B cell (primary cell): ENCODE data around the gene ASPRV1. TPM values are rescaled to one million over a fixed set of nuclear protein-coding genes. Genes with fewer than 3 reads are reported as not detected.

Experiments
- ATAC-seq: fragments of 200-7000 bp; cut with Tn5 transposase; one replicate; pipeline ENCODE4 v1.10.0; 2021; ENCODE audit warnings: low read depth, mild to moderate bottlenecking, moderate number of reproducible peaks, moderate library complexity
- CTCF ChIA-PET: fragments of 350-600 bp; sonication (Branson Sonifier 250); formaldehyde crosslinking; loops from one replicate; lab custom pipeline; 2021; ENCODE audit warnings: antibody characterized with exemption, inconsistent platforms; lab: Charles Lee
- POLR2A ChIA-PET: fragments of 350-600 bp; sonication (Branson Sonifier 250); formaldehyde crosslinking; loops from one replicate; lab custom pipeline; 2021; ENCODE audit warnings: antibody characterized with exemption; lab: Charles Lee
- DNase-seq: peaks from one replicate; pipeline ENCODE4 v3.0.0; 2013
- H2AFZ ChIP-seq: 2 replicates; pipeline ENCODE4 v1.6.1; 2012; ENCODE audit warnings: mild to moderate bottlenecking, low read depth, low read length; ENCODE audit not compliant: insufficient read depth, poor library complexity, severe bottlenecking
- H3K27ac ChIP-seq, 2 donors: 1 replicate in 1 of 2; 2 replicates in 1 of 2; pipeline ENCODE4 v1.5.1; 2012 to 2013; ENCODE audit warnings: low read length in 2 of 2, mild to moderate bottlenecking in 2 of 2, moderate library complexity in 1 of 2
- H3K27me3 ChIP-seq, 4 experiments: fragments of 200-600 bp in 1 of 4; sonication (generic) in 1 of 4; replicated peaks in 1 of 4; 1 replicate in 2 of 4; 2 replicates in 2 of 4; pipeline versions ENCODE4 v1.6.1 to v1.7.0; 2013 to 2016; ENCODE audit warnings: low read length in 3 of 4, mild to moderate bottlenecking in 2 of 4, mixed read lengths in 1 of 4, moderate library complexity in 1 of 4; ENCODE audit not compliant: insufficient read depth in 4 of 4, control insufficient read depth in 3 of 4; ENCODE audit errors: control extremely low read depth in 1 of 4
- H3K36me3 ChIP-seq, 2 experiments: replicated peaks in 1 of 2; 1 replicate in 1 of 2; 2 replicates in 1 of 2; pipeline versions ENCODE4 v1.6.1 to v1.7.1; 2013; ENCODE audit warnings: low read length in 1 of 2; ENCODE audit not compliant: insufficient read depth in 2 of 2, control insufficient read depth in 1 of 2; ENCODE audit errors: control extremely low read depth in 1 of 2, extremely low read depth in 1 of 2
- H3K4me1 ChIP-seq, 2 donors: fragments of 200-600 bp in 1 of 2; sonication (generic) in 1 of 2; 1 replicate in 1 of 2; 2 replicates in 1 of 2; pipeline versions ENCODE4 v1.5.1 to v1.6.1; 2013 to 2017; ENCODE audit warnings: low read length in 2 of 2; ENCODE audit not compliant: control insufficient read depth in 2 of 2, insufficient read depth in 2 of 2
- H3K4me2 ChIP-seq: replicated peaks from 2 replicates; pipeline ENCODE3; 2012; ENCODE audit warnings: mild to moderate bottlenecking, low read depth, low read length; ENCODE audit not compliant: poor library complexity, severe bottlenecking
- H3K4me3 ChIP-seq, 5 experiments: fragments of 200-600 bp in 1 of 5; sonication (generic) in 1 of 5; 1 replicate in 3 of 5; 2 replicates in 2 of 5; pipeline versions ENCODE4 v1.5.1 to v1.7.0; 2011 to 2016; ENCODE audit warnings: low read length in 4 of 5, mild to moderate bottlenecking in 4 of 5, low read depth in 2 of 5, control low read depth in 1 of 5, moderate library complexity in 1 of 5; ENCODE audit not compliant: insufficient read depth in 1 of 5; ENCODE audit errors: control extremely low read depth in 1 of 5, extremely low read depth in 1 of 5
- H3K79me2 ChIP-seq: fragments of 200-600 bp; sonication (generic); one replicate; pipeline ENCODE4 v1.6.0; 2016; ENCODE audit warnings: low read length; ENCODE audit not compliant: control insufficient read depth, insufficient read depth
- H3K9ac ChIP-seq: fragments of 200-600 bp; sonication (generic); 2 replicates; pipeline ENCODE4 v1.6.1; 2017; ENCODE audit warnings: mild to moderate bottlenecking, low read length, moderate library complexity
- H3K9me3 ChIP-seq, 3 donors: one replicate each; pipeline versions ENCODE4 v1.6.1 to v1.7.1; 2013; ENCODE audit warnings: low read length in 2 of 3; ENCODE audit not compliant: control insufficient read depth in 2 of 3, insufficient read depth in 1 of 3; ENCODE audit errors: control extremely low read depth in 1 of 3
- H4K20me1 ChIP-seq: 2 replicates; pipeline ENCODE4 v1.6.0; 2012; ENCODE audit warnings: mild to moderate bottlenecking, low read length; ENCODE audit not compliant: insufficient read depth, control insufficient read depth, poor library complexity, severe bottlenecking
- H3K27ac Mint-ChIP-seq: one replicate; pipeline ENCODE4 v1.8.0; 2021; ENCODE audit warnings: mixed read lengths
- H3K27me3 Mint-ChIP-seq: one replicate; pipeline ENCODE4 v1.8.0; 2021; ENCODE audit warnings: mixed read lengths
- H3K4me1 Mint-ChIP-seq: one replicate; pipeline ENCODE4 v1.8.0; 2021; ENCODE audit warnings: mixed read lengths
- H3K4me3 Mint-ChIP-seq: one replicate; pipeline ENCODE4 v1.8.0; 2021; ENCODE audit warnings: mixed read lengths
- H3K9me3 Mint-ChIP-seq: one replicate; pipeline ENCODE4 v1.8.0; 2022; ENCODE audit warnings: mixed read lengths; ENCODE audit not compliant: insufficient read depth
- CTCF ChIP-seq: fragments of 200-600 bp; IDR thresholded peaks from one replicate; pipeline ENCODE4 v1.8.0; 2022; ENCODE audit warnings: antibody characterized with exemption, mild to moderate bottlenecking
- EZH2 ChIP-seq: IDR thresholded peaks from 2 replicates; pipeline ENCODE4 v1.6.1; 2012; ENCODE audit warnings: borderline replicate concordance, low read depth, mild to moderate bottlenecking, moderate library complexity, low read length; ENCODE audit not compliant: insufficient read depth, poor library complexity, severe bottlenecking
- WGBS: methylation state at CpG from one replicate; pipeline ENCODE4 v1.1.5; 2013; ENCODE audit warnings: missing lambda C conversion rate; ENCODE audit not compliant: insufficient coverage; 5-methylcytosine and 5-hydroxymethylcytosine counted together
- intact Hi-C: fragments of 100-400 bp; cut with micrococcal nuclease; formaldehyde crosslinking; loops from one replicate; pipeline ENCODE4 v1.10.0; 2022
- polyA plus RNA-seq: library from polyadenylated mRNA; depleted of rRNA; stranded (reverse); fragments of >200 nt; gene quantifications from 2 replicates; pipeline ENCODE4 v1.2.3, GENCODE V29; 2012
- total RNA-seq, 2 donors: library from RNA; stranded (reverse); fragments of 120-200 nt in 1 of 2; gene quantifications; 1 replicate in 1 of 2; 2 replicates in 1 of 2; pipeline versions ENCODE4 v1.2.3 to v1.2.4, GENCODE V29; 2013 to 2022

The ASPRV1 gene
- total and polyA plus RNA-seq, 2 donors (not counting 1 experiment from before 2014, with no cell fraction given) = 1.1 TPM

GRCh38 chr2:69956475-69956979 lies 4.9 kb downstream of the ASPRV1 start:
- H3K79me2 ChIP-seq = no peaks in the 10 kb centered on the region
- H3K27ac ChIP-seq = no peak overlapping the region
- H3K4me2 ChIP-seq = no peak overlapping the region
- H3K4me3 ChIP-seq = no peak overlapping the region
- Mint-ChIP-seq H3K4me3 (no peak overlapping the region), H3K27me3 (peaks cover 17% of the 10 kb centered on the region), H3K9me3 (no peaks in the 10 kb centered on the region), H3K27ac (no peak overlapping the region), H3K4me1 (no peaks in the 10 kb centered on the region)
- WGBS = 98% methylated on average over 5 of the region's 6 CpGs
- ATAC-seq = no peak
- POLR2A ChIA-PET = no interaction called here
- H3K4me1 ChIP-seq = no peaks in the 10 kb centered on the region
- no peaks in the 10 kb centered on the region for H3K27me3 ChIP-seq
- DNase-seq = no peak
- no peaks in the 10 kb centered on the region for H3K36me3 ChIP-seq
- no peaks in the 10 kb centered on the region for H4K20me1 ChIP-seq
- CTCF ChIA-PET = no interaction called here
- intact Hi-C loops = no loop called here
- H3K9me3 ChIP-seq = no peaks in the 10 kb centered on the region
- H2AFZ ChIP-seq = no peak overlapping the region
- H3K9ac ChIP-seq = no peak overlapping the region
- TF ChIP-seq EZH2 (no peak), CTCF (no peak)

- no peak overlapping the region for H3K9ac ChIP-seq
- H3K79me2 ChIP-seq = no peaks in the 10 kb centered on the region
- intact Hi-C loops = no loop called here
- no peak overlapping the region for H3K27ac ChIP-seq
- no peaks in the 10 kb centered on the region for H3K27me3 ChIP-seq
- 93% methylated on average over 9 of the region's 11 CpGs for whole genome bisulfite sequencing
- no peak for ATAC-seq
- no peak overlapping the region for H2AFZ ChIP-seq
- TF ChIP-seq CTCF (no peak), EZH2 (no peak)
- Mint-ChIP-seq H3K27me3 (peaks cover 17% of the 10 kb centered on the region), H3K27ac (no peak overlapping the region), H3K4me3 (no peak overlapping the region), H3K4me1 (no peaks in the 10 kb centered on the region), H3K9me3 (no peaks in the 10 kb centered on the region)
- CTCF ChIA-PET = no interaction called here
- POLR2A ChIA-PET = interaction anchor here (0.6 kb wide), 1 partner anchor 171 kb away, joined by 3 read pairs; no protein-coding TSS in a partner anchor
- no peaks in the 10 kb centered on the region for H3K36me3 ChIP-seq
- H3K4me3 ChIP-seq = no peak overlapping the region
- H4K20me1 ChIP-seq = no peaks in the 10 kb centered on the region
- H3K4me1 ChIP-seq = no peaks in the 10 kb centered on the region
- no peaks in the 10 kb centered on the region for H3K9me3 ChIP-seq
- DNase-seq = no peak
- no peak overlapping the region for H3K4me2 ChIP-seq
These were observed 6.4 kb downstream of the ASPRV1 start for GRCh38 chr2:69955029-69955428.
